Stimulated activated CD8-positive, alpha-beta memory T cell treated with anti-CD3 and anti-CD28 coated beads, Interleukin-15, amount 100 ng/mL, for 24 hours (primary cell): ENCODE data around the gene PLD4.
"Not testable (repeated sequence)": the region's sequence is repeated elsewhere in the genome, so short reads cannot be mapped to it uniquely, and the experiment has no call there.

ENCODE experiments used
- DNase-seq: peaks from one replicate; pipeline ENCODE4 v3.0.0-alpha.2; 2020; ENCODE audit warnings: low read depth

PLD4 gene, protein sequence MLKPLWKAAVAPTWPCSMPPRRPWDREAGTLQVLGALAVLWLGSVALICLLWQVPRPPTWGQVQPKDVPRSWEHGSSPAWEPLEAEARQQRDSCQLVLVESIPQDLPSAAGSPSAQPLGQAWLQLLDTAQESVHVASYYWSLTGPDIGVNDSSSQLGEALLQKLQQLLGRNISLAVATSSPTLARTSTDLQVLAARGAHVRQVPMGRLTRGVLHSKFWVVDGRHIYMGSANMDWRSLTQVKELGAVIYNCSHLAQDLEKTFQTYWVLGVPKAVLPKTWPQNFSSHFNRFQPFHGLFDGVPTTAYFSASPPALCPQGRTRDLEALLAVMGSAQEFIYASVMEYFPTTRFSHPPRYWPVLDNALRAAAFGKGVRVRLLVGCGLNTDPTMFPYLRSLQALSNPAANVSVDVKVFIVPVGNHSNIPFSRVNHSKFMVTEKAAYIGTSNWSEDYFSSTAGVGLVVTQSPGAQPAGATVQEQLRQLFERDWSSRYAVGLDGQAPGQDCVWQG

DNA sequence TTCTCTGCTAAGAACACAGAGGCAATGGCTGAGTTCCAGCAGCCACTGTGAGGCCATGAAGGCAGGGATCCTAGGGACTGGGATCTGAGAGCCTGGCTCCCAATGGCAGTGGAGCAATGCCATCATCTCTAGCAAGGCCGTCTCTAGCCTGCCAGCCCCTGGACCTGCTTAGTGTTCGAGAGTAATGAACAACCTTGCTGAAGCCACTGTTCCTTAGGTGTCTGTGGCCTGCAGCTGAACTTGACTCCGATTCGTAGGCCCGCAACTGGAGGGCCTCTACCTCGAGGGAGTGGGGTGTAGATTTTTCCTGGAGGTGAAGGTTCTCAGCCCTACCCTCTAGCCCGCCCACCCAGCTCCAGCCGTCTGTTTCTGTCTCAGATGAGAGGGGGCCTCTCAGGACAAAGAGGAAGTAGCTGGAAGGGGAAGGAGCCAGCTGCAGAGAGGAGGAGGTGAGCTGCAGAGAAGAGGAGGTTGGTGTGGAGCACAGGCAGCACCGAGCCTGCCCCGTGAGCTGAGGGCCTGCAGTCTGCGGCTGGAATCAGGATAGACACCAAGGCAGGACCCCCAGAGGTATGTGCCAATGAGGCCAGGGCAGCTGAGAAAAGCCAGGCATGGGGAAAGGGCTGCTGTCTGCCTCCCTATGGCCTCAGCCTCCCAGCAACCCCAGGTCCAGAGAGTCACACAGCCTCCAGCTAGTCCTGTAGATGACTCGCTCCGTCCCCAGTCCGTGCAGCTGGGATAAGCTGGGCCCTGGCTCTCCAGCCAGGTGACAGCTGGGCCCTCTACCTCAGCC lies at the start of gene PLD4:
Gene PLD4, plus strand, starts transcription at position 459 of the 793 bp plus-strand sequence. CDS start 2,262 bp downstream, outside the sequence.
- no peak for DNase-seq

DNA sequence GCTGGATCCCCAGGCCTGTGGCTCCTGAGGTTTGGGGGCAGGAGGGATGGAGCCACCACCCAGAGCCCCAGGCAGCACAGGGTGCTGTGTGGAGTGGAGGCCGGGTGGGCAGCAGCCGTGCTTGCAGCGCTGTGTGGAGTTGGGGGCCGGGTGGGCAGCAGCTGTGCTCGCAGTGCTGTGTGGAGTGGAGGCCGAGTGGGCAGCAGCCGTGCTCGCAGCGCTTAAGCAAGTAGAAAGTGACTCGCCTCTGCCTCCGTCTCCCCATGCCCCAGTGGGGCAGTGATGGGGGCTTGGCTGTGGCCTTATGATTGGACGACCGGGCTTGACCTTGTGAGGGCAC lies 49.3 kb upstream of the PLD4 start:
- no peak for DNase-seq

DNA sequence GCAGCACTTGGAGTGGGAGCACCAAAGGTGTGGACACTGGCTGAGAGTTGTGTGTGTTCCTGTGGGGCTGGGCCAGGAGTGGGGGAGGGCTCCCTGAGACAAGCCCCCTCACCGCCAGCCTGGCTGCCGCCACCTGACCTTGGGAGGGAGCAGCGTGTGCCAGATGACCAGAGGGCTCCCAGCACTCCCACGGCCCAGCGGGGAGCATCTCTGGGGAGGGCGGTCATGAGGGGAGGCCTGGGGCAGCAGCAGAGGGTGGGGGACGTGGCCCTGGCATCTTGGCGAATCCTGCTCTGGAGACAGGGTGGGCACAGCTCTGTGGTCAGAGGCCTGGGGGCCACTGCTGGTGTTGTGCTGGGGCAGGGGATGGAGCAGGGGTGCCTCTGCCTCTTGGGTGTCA lies 48.9 kb upstream of the PLD4 start:
- DNase-seq = no peak

DNA sequence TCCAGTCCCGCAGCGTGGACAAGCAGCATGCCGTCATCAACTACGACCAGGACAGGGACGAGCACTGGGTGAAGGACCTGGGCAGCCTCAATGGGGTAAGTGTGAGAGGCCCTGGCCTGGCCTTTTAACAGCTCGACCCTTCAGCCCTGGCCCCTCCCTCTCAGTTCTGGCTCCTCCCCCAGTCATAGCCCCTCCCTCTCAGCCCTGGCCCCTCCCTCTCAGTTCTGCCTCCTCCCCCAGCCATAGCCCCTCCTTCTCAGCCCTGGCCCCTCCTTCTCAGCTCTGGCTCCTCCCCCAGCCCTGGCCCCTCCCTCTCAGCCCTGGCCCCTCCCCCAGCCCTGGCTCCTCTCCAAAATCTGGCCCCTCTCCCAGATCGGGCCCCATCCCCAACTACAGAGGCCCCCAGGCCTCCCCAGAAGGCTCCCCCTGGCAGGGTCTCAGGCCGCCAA lies 48.4 kb upstream of the PLD4 start:
- DNase-seq = no peak

DNA sequence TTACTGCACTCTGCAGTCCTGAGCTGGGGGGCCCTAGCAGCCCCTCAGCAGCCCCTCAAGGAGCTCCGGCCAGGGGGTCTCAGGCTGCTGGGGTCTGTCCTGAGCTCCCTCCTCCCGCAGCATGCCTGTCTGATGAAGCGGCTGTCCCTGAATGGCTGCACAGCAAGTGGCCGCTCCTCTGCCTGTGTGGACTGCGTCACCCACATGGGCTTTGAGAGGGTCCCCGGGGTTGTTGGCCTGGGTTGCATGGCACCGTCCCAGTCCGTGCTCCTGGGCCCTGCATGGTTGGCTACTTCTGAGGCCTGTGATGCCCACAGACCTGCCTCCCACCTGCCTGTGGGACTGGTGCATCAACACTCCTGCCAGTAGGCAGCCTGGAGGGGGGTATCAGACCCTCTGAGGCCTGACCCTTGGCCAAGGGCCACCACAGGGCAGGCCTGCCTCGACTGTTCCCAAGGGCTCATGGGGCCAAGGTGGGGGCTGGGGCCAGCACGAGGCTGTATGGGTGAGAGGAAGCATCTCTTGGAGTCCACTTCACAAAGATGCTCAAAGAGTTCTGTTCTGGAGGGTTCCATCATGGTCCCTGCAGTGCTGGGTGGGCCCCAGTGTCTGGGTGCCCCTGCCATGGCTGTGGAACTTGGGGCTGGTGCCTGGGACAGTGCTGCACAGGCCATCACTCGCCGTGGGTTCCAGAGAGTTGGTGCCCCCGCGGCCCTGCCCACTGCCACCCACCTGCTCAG lies 47.4 kb upstream of the PLD4 start:
- no peak for DNase-seq

DNA sequence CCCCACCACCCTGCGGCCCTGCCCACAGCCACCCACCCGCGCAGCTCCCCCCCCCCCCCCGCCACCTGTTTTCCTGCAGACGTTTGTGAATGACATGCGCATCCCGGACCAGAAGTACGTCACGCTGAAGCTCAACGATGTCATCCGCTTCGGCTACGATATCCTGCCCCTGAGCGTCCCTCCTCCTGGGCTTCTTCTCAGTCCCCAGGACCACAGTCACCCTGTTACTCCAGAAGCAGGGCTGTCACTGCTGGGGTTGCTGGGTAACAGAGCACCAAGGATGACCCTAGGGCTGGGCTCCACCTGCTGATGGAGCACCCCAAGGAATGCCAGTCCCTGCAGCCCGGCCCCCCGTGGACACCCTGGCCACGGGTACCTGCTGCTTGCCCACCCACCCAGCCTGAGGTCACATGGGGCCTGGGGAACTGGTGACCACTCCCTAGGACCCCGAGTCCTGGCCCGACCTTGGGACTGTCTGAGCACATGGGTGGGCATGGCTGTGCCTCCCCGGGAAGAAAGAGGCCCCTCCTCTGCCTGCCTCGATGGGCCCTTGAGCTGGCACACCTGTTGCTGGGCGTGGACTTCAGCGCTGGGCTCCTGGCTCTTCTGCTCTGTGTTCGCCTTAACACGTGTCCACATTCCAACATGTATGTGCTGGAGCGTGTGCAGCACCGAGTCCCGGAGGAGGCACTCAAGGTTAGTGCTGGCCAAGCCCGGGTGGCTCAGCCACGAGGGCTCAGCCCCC lies 46.7 kb upstream of the PLD4 start:
- no peak for DNase-seq

DNA sequence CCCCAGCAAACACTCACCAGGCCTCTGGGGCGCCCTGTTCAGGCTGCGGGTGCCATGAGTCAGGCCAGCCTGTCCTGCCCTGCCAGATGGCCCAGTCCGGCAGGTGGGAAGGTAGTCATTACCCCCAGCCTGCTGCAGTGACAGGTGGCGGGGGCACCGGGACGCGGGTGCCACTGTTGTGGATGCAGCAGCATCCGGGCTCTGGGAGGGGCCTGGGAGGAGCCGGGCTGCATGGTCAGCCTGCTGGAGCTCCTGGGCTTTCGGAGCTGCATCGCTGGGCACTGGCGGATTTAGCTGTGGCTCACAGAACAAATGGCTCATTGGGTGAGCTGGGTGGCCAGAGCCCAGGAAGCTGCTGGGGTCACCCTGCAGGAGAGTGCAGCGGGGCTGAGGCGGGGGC lies 46.1 kb upstream of the PLD4 start:
- DNase-seq = no peak

DNA sequence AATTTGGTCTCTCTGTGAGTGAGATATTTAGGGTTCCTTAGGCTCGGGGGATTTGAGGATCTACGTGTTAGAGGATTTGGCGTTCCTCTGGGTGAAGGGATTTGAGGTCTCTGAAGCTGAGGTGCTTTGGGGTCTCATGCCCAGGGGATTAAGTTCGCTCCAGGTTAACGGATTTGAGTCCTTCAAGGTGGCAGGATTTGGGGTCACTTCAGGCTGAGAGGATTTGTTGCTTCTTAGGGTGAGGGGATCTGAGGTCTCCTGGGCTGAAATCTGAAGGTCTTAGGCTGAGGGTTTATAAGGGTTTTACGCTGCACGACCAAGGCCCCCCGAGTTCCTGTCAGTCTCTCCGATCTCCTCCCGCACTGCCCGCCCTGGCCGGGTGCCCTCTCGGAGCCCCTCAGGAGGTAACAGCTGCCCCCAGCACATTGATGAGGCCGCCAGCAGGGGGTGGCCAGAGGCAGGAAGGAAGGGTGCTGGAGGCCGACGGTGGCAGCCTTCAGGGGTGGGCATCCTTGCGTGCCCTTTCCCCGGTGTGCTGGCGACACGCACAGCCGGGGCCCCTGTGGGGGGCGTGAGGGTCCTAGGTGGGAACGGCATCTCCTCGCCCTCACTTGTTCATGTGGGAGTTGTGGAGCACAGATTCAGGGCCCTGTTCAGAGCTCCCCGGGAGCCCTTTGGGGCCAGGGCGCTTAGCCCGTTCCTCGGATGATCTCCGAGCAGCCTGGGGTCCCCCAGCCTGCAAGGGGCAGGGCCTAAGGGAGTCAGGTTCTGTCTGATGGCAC lies 45.3 kb upstream of the PLD4 start:
- no peak for DNase-seq

DNA sequence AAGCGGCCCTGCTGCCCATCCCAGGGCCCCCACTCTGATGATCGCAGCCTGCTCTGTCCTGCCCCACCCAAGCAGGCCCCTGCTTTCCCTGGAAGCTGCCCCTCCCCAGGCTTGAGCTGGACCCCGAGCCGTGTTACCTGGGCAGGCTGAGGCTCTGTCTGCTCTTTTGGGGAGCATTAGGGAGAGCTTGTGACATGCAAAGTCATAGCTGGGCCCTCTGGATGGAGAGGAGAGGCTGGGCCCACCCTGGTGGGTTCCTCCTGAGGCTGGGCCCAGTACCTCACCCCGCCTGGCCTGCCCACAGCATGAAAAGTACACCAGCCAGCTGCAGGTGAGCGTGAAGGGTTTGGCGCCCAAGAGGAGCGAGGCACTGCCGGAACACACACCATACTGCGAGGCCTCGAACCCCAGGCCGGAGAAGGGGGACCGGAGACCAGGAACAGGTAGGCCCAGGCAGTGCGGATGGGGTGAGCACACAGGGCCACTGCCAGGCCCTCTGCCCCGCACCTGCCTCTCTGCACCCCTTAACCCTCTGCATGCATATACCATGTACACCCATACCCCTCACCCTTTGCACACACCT lies 44.6 kb upstream of the PLD4 start:
- no peak for DNase-seq

DNA sequence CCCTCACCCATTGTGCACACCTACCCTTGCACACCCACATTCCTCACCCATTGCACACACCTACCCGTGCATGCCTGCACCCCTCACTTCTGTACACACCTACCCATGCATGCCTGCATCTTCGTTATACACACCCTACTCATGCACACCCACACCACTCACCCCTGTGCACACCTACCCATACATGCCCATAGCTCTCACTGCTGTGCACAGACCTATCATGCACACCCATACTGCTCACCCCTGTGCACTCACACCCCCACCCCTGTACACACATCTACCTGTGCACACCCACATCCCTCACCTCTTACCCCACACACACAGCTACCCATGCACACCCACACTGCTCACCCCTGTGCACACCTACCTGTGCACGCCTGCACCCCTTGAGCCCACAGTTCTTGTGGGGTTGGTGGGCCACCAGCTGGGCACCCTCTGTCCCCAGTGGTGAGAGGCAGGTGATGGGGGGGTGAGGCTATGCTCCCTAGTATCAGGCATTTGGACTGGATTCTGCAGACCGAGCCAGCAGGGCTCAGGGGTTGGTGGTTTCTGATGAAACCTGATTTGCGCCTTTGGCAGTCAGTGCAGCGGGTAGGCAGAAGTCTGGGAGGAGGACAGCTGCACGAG lies 44.0 kb upstream of the PLD4 start:
- DNase-seq = no peak

DNA sequence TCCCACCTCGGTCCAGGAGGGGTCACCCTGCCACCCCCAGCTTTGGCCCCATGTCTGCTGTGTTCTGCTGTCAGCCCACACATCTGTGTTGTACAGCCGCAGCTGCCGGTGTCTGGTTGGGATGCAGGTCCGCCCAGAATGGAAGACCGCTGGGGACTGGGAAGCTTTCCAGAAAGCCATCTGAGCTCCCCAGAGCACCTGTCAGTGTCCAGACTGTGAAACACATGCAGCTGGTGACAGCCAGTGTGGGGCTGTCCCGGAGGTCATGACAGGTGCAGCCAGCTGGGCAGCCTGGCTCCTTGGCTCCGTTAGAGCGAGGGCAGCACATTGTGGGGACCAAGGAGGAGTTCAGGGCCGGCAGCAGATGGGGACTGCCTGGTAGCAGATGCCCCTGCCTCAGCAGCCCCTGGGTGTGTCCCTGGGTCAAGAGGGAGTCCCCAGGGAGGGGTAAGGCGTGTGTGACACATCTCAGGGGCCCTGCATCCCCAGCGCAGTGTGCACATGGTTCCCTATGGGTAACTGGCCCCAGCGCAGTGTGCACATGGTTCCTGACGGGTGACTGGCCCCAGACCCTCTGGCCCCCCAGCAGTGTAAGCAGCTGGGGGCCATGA lies 43.2 kb upstream of the PLD4 start:
- DNase-seq = no peak

DNA sequence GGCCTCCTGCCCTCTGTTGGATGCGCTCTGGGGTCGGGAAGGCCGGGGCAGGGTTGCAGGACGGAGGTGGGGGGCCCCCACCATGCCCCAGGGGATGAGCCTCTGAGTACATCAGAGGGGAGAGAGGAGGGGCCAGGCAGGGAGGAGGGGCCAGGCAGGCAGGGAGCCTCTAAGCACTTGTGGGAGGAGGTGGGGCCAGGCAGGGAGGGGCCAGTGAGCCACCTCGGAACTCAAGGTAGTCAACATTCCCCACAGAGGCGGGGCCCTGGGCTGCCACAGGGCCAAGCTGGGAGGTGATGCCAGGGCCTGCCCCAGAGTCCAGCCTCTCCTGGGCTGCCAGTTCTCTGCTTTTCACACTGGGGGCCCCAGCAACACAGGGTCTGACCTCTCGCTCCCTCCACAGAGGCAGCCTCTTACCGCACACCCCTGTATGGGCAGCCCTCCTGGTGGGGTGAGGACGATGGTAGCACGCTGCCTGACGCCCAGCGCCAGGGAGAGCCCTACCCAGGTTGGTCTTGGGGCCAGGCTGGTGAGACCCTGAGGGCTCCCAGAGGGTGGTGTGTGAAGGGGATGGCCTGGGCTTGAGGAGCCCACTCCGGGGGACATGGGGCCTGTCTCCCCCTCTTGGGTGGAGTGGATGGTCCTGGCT lies 42.2 kb upstream of the PLD4 start:
- DNase-seq = no peak

DNA sequence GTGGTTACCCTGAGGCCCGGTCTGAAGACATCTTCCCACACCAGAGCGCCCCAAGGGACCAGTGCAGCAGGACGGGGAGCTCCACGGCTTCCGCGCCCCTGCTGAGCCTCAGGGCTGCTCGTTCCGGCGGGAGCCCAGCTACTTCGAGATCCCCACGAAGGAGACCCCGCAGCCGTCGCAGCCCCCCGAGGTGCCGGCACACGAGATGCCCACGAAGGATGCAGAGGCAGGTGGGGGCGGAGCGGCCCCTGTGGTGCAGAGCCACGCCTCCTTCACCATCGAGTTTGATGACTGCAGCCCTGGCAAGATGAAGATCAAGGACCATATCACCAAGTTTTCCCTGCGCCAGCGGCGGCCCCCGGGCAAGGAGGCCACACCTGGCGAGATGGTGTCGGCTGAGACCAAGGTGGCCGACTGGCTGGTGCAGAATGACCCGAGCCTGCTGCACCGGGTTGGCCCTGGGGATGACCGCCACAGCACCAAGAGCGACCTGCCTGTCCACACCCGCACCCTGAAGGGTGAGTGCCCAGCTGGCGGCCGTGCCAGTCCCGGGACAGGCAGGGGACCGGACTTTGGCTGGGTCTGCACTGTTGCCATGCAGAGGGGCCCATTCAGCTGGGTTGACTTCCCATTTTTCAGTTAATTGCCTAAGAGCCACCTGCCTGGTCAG lies 41.6 kb upstream of the PLD4 start:
- DNase-seq = no peak

DNA sequence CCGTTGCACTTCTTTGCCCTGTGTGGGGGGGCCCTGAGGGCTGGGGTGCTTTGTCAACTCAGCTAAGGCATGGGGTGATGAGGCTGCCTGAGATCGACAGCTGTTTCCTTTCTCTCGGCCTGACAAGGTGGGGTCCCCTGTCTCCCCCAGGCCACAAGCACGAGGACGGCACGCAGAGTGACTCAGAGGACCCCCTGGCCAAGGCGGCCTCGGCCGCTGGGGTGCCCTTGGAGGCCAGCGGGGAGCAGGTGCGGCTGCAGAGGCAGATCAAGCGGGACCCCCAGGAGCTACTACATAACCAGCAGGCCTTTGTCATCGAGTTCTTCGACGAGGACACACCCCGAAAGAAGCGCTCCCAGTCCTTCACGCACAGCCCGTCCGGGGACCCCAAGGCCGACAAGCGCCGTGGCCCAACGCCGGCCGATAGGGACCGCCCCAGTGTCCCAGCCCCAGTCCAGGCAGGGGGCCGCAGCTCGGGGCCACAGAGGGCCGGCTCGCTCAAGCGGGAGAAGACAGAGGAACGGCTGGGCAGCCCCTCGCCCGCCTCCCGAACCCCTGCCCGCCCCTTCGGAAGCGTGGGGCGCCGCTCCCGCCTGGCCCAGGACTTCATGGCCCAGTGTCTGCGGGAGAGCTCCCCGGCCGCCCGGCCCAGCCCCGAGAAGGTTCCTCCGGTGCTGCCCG lies 40.9 kb upstream of the PLD4 start:
- no peak for DNase-seq

DNA sequence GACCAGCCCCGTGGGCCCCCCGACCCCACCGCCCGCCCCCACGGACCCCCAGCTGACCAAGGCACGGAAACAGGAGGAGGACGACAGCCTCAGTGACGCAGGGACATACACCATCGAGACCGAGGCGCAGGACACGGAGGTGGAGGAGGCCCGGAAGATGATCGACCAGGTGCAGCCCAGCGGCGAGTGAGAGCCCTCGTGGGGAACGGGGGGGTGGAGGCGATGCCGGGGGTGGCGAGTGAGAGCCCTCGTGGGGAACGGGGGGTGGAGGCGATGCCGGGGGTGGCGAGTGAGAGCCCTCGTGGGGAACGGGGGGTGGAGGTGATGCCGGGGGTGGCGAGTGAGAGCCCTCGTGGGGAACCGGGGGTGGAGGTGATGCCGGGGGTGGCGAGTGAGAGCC lies 40.3 kb upstream of the PLD4 start:
- not testable (repeated sequence) for DNase-seq

DNA sequence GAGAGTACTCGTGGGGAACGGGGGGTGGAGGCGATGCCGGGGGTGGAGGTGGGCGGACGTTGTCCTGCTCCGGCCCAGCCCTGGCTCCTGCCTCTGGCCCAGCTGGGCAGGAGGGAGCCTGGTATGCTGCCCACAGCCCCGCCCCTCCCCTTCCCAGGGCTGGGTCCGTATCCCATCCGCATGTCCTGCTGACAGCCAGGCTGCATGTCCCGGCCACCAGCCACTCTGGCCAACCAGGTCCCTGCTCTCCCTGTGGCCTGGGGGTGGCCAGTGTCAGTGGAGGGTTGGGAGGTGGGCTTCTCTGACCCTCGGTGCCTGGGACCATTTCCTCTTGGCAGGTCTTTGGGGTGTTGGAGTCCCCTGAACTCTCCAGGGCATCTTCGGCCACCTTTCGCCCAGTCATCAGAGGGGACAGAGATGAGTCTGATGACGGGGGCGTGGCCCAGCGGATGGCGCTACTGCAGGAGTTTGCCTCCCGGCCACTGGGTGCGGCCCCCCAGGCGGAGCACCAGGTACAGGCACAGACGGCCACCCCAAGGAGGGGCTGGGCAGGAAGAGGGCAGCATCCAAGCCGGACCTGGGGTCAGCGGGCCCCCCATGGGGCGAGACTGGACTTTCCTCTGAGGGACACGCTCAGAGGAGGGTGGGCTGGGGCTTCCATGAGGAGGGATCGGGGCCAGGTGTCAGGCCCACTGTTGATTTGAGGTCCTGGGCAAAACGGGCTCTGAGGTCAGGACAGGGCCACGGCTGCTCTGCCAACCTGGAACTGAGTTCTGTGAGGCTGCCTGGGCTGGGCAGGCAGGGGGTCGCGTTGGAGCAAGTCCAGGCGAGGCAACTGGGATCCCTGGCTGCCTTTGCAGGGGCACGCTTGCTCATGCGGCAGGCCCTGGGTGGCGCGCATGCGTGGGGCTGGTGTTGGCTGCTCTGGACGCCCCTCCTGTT lies 39.4 kb upstream of the PLD4 start:
- no peak for DNase-seq
